Left cardiac atrium (tissue), 4 donors: Measurements from ENCODE around the gene HIVEP3. TPM values are rescaled to one million over a fixed set of nuclear protein-coding genes. Genes with fewer than 3 reads are reported as not detected.
"Not testable (repeated sequence)": the region's sequence is repeated elsewhere in the genome, so short reads cannot be mapped to it uniquely, and the experiment has no call there.

Experiments used
- ATAC-seq, 2 donors: fragments of 200-7000 bp; cut with Tn5 transposase; one replicate each; pipeline ENCODE4 v1.9.1; 2020; ENCODE audit warnings: mild to moderate bottlenecking in 2 of 2, moderate library complexity in 2 of 2
- DNase-seq: peaks from one replicate; pipeline ENCODE4 v3.0.0-alpha.2; 2020
- intact Hi-C, 2 donors: fragments of 100-400 bp; cut with DNase I; formaldehyde crosslinking; loops; one replicate each; pipeline versions ENCODE4 v1.14.1 to v1.15.1; 2022 to 2023
- total RNA-seq, 2 donors: library from RNA; stranded (reverse); fragmentation: NEBNext Ultra II Directional; extraction: Animal tissue kit (Norgen Biotek cat#: 25700); gene quantifications; one replicate each; pipeline ENCODE4 v1.2.1, GENCODE V29; 2021
- donor health status: DM: no; HTN: yes; CAD: no.
- donor health status: DM: no; HTN: yes; CAD: no; lungs with severe emphysema.
- donor health status: DM: yes; HTN: yes; CAD: no.
- donor health status: Dilated cardiomyopathy.

The HIVEP3 gene
- total RNA-seq, 2 donors from 2014 or later = 6.6 to 7.2 TPM

GRCh38 chr1:41925712-41926111 is 7.0 kb upstream of the HIVEP3 start:
- intact Hi-C loops = loop anchor here in 1 of 2 donors (10.0 kb wide), 1 partner anchor 109 kb away; no protein-coding TSS in a partner anchor
- ATAC-seq (no peak), DNase-seq (no peak)

DNA sequence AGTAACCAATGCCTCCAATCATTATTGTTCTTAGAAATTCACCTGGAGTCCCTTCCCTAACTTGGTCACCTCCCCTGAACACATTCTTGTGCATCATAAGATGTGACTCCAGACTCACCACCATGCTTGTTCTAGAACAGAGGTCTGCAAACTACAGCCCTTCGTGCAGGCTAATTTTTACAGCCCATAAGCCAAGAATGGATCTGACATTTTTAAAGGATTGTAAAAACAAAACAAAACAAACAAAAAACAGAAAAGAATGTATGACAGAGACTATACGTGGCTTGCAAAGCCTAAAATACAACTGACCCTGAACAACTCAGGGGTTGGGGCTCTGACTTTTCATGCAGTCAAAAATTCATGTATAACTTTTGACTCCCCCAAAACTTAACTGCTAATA is 6.2 kb upstream of the HIVEP3 start:
- no peak for DNase-seq
- no peak for ATAC-seq
- intact Hi-C loops = loop anchor here in 1 of 2 donors (10.0 kb wide), 1 partner anchor 110 kb away; no protein-coding TSS in a partner anchor

GRCh38 chr1:41921271-41921670 is 2.5 kb upstream of the HIVEP3 start:
- not testable (repeated sequence) for ATAC-seq, DNase-seq
- intact Hi-C loops = loop anchor here in 1 of 2 donors (10.0 kb wide), 1 partner anchor 114 kb away; no protein-coding TSS in a partner anchor

DNA sequence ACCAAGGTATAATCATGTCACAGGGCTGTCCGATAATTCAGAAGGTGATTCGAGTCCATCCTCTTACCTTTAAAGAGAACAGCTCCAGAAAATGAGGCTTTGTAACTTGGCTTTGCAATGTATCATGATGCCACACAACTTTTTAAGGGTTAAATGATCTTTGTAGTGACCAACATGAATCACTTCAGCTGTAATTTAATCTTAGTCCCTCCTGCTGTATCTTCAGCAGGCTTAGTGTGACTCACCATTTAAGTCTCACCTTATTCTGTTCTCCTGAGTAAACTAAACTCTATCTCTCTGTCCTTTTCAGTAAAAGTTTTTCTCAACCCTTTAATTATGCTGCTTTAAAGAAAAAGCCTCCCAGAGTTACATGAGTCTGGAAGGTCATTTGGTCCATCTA is 1.9 kb upstream of the HIVEP3 start:
- peak in 1 of 2 donors; percentile 30 for ATAC-seq

DNA sequence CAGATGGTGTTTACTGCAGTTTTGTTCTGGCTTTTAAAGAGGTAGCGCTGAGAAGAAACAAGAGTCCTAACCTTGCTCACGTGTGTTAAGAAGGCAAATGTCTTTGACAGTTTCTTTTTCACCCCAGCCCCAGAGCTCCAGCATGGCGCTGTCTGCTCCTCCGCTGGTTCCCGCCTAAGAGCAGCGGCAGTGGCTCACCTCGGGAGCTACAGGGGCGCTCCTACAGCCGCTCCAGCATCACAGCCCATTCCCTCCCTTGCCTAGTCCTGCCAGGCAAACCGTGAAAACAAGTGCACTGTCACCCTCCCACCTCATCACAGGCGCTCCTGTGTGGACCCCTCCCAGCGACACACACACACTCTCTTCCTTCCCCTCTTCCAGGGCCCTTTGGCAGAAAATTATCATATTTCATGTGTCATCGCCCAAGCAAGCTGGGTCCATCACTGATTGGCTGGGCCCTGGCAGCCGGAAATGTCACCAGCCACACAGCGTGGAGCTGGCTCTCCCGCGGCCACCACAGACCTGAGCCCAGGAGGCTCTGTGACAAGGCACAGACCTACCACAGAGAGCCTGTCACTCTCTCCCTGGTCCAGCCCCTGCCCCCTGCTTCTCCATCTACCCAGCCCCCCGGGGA is 1.2 kb upstream of the HIVEP3 start:
- intact Hi-C loops = loop anchor here in 1 of 2 donors (10.0 kb wide), 1 partner anchor 115 kb away; no protein-coding TSS in a partner anchor
- peak; percentile 65 for DNase-seq
- peak; percentile 75 to 86 for ATAC-seq

More for the DNA sequence above, 1.9 kb upstream of the HIVEP3 start:
- intact Hi-C loops = loop anchor here in 1 of 2 donors (10.0 kb wide), 1 partner anchor 114 kb away; no protein-coding TSS in a partner anchor
- DNase-seq = no peak

GRCh38 chr1:41919131-41919530 is 409 bp upstream of the HIVEP3 start:
- ATAC-seq (no peak), DNase-seq (no peak)
- intact Hi-C loops = no loop called here

DNA sequence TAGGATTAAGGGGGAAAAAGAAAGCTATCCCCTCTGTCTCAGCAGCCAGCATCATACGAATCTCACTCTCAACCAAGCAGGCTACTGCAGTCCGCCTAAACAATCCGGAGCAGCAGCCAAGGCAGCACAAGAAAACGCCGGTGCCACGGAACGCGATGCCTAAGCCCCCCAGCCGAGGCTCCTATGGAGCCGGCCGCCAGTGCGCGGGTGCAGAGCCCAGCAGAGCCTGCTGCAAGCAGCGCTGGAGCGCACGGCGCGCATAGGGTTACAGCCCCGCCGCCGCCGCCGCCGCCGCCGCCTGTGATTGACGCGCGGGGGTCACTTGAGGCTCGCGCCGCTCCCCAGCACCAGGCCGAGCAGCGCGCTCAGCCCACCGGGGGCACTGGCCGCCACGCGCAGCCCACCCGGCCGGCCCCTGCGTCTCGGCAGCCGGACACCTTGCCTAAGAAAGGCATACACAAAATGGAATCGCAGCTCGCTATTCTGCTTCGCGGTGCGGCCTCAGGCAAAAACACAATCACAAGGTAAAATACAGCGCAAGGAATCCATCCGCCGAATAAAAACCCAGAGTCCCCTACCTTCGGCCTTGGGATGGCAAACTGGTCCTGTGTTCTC is 780 bp downstream of the HIVEP3 start:
- intact Hi-C loops = no loop called here
- peak; percentile 47 for DNase-seq

DNA sequence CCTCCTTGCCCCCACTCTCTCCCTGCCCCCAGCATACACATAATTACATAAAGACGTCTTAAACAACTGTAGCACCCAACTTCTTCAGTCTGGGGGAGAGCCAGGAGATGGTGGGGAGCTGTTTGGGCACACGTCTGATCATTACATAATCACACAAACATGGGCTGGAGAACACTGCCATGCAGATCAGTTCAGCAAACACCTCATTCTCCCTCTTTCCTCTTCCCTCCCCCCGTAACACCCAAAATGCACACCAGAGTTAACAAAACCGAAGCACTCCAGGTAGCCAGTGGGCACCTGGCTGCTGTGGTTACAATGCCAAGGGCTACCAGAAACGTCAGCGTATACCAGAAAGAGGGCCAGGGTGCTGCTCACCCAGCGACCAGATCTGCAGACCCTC is 1.6 kb downstream of the HIVEP3 start:
- no peak for ATAC-seq
- DNase-seq = no peak
- intact Hi-C loops = no loop called here

More for the DNA sequence above, 780 bp downstream of the HIVEP3 start:
- peak; percentile 81 to 82 for ATAC-seq

DNA sequence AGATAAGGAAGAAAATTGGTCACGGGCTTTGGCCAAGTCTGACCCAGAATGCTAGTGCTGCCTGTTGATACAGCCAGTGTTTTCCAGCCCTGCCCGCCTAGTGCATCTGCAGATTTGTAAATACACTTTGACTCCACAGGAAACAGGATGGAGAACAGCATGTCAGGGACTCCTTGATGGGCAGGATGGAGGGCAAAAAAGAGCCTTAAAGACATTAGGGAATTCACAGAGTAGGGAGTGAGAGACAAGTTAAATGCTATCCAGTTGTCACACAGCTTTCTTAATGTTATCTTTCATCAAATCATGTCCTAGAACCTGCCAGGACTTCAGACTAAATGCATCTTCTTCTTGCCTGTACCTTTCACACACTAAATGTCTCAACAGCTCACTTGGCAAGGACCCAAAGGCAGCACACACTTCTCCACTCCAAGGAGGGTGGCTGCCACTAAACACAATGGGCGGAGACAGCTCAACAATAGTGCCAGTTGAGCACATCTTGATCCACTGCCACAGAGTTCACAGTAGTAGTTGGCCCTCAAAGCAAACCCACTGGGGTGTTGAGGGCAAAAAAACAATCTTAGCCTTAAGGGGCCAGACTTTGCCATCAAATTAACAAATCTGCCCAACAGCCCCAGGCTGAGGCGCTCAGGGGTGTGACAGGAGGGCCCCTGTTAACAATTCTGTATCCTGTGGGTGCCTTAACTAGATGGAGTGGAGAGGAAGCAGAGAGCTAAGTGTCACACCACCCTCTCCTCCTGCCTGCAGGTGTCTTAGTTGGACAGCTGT is 2.7 kb downstream of the HIVEP3 start:
- intact Hi-C loops = no loop called here
- ATAC-seq (peak; percentile 27 to 38), DNase-seq (peak; percentile 56)

- no peak for ATAC-seq
- DNase-seq = no peak
- intact Hi-C loops = no loop called here
These were observed 4.2 kb downstream of the HIVEP3 start for GRCh38 chr1:41914516-41914915.

- no peak for ATAC-seq
- DNase-seq = no peak
- intact Hi-C loops = no loop called here
These were observed 5.7 kb downstream of the HIVEP3 start for GRCh38 chr1:41913014-41913413.

DNA sequence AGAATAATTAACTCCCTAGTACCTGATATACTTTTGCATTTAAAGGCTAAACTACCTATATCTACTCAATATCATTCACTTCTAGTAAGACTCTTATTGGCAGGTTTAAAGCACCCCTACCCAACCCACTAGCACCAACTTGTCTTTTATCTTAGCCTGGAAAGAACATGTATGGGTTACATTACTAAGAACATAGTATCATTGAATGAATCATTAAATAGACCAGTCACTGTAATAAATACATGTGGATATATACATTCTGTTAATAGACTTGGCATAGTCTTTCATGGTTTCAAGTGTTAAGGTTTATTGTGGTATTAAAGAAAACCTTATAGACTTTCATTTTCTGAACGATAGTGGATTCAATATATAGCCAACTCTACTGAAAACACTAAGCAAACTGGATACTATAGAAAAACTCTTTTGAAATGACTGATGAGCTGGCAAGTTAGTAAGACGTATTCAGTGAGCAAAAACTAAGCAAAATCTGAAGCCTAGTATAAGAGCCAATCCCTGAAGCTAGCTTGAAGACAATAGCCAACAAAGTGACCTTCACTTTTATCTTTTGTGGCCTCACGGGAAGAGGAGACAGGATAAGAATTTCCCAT is 10.3 kb downstream of the HIVEP3 start:
- ATAC-seq (no peak), DNase-seq (no peak)
- intact Hi-C loops = no loop called here

GRCh38 chr1:41907446-41907845 is 11.3 kb downstream of the HIVEP3 start:
- intact Hi-C loops = no loop called here
- no peak for ATAC-seq
- no peak for DNase-seq

DNA sequence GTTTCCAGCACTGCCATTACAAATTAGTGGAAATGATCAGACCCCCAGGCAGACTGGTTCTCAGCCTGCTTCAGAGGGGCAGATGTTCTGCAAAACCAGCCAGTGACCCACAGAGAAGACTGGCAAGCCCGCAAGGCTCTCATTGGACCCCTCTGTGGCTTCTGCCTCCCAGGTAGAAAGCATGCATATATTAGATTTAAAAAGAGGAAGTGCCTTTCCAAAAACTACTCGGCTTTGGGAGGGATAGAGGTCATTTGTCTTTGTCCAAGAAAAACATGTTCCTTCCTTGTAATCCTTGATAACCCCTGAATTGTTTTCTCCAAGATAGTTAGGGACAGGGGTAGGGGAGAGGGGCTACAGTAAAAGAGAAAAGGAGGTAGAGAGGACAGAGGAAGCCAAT is 11.8 kb downstream of the HIVEP3 start:
- DNase-seq (no peak), ATAC-seq (no peak)
- intact Hi-C loops = no loop called here

DNA sequence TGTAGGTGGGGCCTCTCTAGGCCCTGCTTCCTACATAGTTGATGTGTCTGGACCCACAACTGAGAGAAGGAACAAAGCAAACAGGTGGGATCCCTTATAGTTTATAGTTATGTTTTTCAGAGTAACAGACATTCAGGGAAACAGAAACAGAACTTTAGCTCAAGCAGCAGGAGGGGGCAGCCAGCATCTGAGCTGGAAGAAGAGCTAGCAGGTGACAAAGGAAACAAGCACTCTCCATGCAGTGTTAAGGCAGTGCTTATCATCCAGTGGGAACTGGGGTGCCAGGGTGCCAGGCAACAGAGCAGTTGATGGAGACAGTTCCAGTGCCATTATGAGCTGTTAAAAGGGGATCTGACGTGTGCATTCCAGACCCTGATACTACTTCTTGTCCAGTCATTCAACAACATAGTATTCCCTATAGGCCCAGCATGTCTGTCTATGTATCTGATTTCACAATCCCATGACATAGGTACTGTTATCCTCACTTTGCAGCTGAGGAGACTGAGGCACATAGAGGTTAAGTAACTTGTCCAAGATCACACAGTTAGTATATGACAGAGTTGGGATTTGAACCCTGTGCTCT is 13.5 kb downstream of the HIVEP3 start:
- no peak for DNase-seq
- intact Hi-C loops = no loop called here

DNA sequence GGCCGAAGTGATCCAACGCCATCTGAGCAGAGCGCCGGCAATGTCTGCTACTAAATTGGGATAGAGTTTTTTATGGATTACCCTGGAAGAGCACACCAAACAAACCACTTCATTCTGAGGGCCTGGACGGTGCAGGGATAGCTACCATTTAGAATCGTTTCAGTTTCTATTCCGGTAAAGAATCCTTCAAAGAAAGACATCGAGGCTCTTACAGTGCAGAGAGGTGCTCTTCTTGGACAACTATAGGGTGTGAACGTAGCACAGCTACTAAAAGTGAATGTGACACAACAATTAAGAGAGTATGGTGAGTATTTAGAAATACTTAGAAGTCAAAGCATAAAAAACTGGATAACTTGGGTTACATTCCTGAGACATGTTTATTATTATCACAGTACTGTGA is 16.1 kb downstream of the HIVEP3 start:
- intact Hi-C loops = no loop called here
- DNase-seq = no peak
- no peak for ATAC-seq

More for the DNA sequence above, 13.5 kb downstream of the HIVEP3 start:
- no peak for ATAC-seq

GRCh38 chr1:41902159-41902577 is 16.6 kb downstream of the HIVEP3 start:
- DNase-seq (peak; percentile 58), ATAC-seq (peak in 1 of 2 donors; percentile 82)
- intact Hi-C loops = no loop called here

- peak in 1 of 2 donors; percentile 30 for ATAC-seq
- intact Hi-C loops = no loop called here
- no peak for DNase-seq
These were observed 17.2 kb downstream of the HIVEP3 start for GRCh38 chr1:41901551-41901950.
